Suprapubic skin (tissue), 4 donors: ENCODE measurements around the gene SLC39A9.

Experiments used
- POLR2A ChIP-seq, 2 donors: fragments of 450-650 bp; IDR thresholded peaks; one replicate each; pipeline ENCODE4 v1.6.1; 2017; ENCODE audit warnings: antibody characterized with exemption in 2 of 2, mild to moderate bottlenecking in 2 of 2, moderate library complexity in 2 of 2
- POLR2AphosphoS5 ChIP-seq, 3 donors: sonication (generic); formaldehyde crosslinking; IDR thresholded peaks; one replicate each; pipeline ENCODE4 v1.6.1; 2017; ENCODE audit warnings: antibody characterized with exemption in 3 of 3
- TF ChIP-seq, protein P1 (sequence below), 2 donors: fragments of 200-600 bp in 1 of 2; fragments of 450-650 bp in 1 of 2; sonication (generic) in 1 of 2; IDR thresholded peaks; one replicate each; pipeline ENCODE4 v1.5.1; 2016 to 2019; ENCODE audit warnings: antibody characterized with exemption in 2 of 2, mild to moderate bottlenecking in 1 of 2, moderate library complexity in 1 of 2

DNA sequence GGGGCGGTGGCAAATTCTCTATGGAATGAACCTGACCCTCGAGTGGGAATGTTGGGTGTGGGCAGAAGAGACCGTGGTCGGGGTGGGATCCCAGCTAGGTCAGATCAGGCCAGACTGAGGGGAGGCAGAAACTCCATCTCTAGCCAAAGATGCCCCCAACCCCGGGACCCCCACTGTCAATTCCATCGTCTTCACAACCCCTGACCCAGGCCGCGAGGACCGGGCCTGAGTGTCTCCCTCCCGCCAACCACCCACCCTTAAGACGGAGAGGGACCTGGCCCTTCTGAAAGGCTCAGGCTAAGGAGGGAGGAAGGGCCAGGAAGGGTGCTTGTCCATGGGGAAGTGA, 86.8 kb downstream of the SLC39A9 start:
- TF ChIP-seq, protein P1, sequence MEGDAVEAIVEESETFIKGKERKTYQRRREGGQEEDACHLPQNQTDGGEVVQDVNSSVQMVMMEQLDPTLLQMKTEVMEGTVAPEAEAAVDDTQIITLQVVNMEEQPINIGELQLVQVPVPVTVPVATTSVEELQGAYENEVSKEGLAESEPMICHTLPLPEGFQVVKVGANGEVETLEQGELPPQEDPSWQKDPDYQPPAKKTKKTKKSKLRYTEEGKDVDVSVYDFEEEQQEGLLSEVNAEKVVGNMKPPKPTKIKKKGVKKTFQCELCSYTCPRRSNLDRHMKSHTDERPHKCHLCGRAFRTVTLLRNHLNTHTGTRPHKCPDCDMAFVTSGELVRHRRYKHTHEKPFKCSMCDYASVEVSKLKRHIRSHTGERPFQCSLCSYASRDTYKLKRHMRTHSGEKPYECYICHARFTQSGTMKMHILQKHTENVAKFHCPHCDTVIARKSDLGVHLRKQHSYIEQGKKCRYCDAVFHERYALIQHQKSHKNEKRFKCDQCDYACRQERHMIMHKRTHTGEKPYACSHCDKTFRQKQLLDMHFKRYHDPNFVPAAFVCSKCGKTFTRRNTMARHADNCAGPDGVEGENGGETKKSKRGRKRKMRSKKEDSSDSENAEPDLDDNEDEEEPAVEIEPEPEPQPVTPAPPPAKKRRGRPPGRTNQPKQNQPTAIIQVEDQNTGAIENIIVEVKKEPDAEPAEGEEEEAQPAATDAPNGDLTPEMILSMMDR (IDR thresholded peaks at IDR 0.05) = no peak
- TF ChIP-seq POLR2A (IDR thresholded peaks at IDR 0.05) = no peak
- TF ChIP-seq POLR2AphosphoS5 (IDR thresholded peaks at IDR 0.05) = no peak
